HG02571 (cell line): ENCODE results near the gene MAP4K5.

Experiments
- ATAC-seq: cut with Tn5 transposase; IDR thresholded peaks from one replicate; pipeline ENCODE4 v1.9.1; 2021; ENCODE audit warnings: mild to moderate bottlenecking, moderate library complexity; ENCODE audit not compliant: unreplicated experiment

MAP4K5 gene

GRCh38 chr14:50479041-50479440, 53.3 kb downstream of the MAP4K5 start:
- no peak for ATAC-seq

GRCh38 chr14:50477760-50478159, 54.6 kb downstream of the MAP4K5 start:
- ATAC-seq = no peak

- ATAC-seq = no peak
Measured at GRCh38 chr14:50476134-50476533, 56.2 kb downstream of the MAP4K5 start.

DNA sequence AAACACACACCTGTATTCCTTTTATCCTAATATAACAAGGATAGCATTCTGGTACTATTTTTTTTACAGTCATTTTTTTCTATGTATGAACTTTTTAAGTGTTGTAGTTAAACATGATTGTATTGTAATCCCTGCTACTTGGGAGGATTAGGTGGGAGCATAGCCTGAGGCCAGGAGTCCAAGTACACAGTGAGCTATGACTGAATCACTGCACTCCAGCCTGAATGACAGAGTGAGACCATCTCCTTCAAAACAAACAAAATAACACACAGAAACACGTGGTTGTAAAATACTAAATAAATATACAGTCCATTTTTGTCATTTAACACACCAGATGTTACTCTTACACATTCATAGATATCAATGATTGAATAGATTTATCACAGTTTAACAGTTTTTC, 56.9 kb downstream of the MAP4K5 start:
- no peak for ATAC-seq

GRCh38 chr14:50471838-50472465, 60.4 kb downstream of the MAP4K5 start:
- ATAC-seq = no peak

DNA sequence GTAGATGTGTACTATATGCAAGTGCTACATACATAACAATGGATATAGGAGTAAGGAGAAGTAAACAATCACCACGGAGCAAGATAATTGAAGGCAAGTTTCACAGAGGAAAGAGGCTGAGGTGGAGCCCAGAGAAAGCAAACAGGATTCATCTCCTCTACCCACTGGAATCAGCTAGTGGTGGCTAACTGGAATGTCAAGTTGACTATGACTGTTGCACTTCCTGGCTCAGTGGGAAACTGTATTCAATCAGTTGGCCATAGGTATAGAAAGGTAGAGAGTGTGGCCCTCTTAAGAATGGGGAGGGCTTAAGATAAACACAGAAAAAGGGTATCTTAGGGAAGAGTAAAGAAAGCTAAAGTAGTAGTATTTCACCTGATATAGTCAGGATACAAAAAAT, 62.4 kb downstream of the MAP4K5 start:
- ATAC-seq = no peak

DNA sequence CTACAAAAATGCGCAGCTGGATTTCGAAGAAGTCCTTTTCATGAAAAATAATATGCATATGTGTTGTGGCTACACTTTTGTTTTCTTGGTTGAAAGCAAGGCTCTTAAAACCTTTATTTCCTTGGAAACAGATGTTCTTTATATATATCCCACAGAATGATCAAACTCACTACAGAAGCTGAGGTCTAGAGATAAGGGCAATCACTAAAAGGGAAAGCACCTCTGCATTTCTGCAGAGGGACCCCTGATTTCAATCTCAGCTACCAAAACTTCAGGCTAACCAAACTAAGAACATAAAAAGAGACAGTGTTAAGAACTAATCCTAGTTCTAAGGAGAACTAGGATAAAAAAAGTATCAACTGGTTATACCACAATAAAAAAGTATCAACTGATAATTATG, 70.3 kb downstream of the MAP4K5 start:
- no peak for ATAC-seq

DNA sequence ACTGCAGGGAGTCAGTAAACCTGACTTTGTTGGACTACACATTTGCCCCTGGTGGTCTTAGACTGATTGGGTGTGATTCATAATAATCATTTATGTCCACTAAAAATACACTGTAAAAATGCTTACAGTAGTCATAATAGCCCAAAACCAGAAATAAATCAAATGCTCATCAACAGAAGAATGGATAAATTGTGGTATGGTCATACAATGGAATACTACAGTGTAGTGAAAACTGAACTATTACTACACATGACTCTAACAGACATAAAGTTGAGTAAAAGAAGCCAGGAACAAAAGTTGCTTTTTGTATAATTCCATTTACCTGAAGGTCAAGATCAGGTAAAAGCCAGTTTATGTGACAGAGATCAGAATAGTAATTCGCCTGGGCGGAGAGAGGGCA, 78.5 kb downstream of the MAP4K5 start:
- ATAC-seq = no peak

DNA sequence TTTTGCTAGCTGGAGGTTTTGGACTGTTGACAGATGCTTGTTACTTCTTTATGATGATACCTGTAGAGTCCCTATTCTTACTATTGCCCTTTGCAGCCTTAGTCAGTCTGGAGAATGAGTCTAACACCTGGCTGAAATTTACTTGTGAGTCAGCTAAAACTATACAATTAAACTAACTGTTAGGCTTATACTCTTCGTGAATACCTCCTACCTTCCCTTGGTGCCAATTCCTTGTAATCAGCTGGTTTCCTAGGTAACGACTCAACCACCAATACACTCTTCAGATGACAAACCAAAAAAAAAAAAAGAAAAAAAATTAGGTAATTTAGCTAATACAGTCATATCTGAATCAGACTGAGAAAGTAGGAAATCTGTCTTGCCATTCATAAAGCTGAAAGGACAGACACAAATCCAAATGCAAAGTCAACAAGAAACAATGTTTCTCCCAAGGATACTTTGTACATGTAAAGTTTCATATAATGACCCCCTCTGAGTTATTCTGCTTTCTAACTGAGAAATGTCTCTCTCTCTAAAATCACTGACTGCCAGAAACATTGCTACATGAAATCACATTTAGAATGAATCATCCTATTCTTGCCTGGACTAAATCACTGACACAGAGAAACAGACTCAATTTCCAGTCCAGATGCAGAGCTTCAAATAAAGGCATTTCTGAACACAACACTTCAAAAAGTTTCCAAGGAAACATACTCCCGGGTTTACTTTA, 79.2 kb downstream of the MAP4K5 start:
- no peak for ATAC-seq

DNA sequence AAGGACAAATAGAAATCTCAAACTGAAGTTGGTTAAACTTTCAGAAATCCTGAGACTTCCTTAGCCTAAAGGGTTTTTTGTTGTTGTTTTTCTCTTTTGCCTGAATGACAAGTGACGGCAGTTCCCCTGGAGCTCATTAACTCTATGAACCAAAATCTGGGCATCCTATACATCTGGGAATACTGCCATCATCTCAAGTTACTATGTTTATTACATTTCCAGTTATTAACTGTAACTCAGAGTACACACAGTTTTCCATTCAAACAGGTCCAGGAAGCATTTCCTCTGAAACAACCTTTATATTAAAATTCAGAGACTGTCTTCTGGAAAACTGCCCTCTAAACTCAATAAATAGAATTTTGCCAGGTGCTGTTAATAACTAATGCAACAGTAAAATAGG, 80.1 kb downstream of the MAP4K5 start:
- no peak for ATAC-seq

GRCh38 chr14:50451854-50452253, 80.5 kb downstream of the MAP4K5 start:
- ATAC-seq = no peak

GRCh38 chr14:50447461-50447860, 84.9 kb downstream of the MAP4K5 start:
- ATAC-seq = no peak

GRCh38 chr14:50434528-50434927, 97.8 kb downstream of the MAP4K5 start:
- ATAC-seq = no peak

GRCh38 chr14:50432131-50432530, 100.2 kb downstream of the MAP4K5 start:
- ATAC-seq = no peak

- ATAC-seq = no peak
Measured at GRCh38 chr14:50425816-50426215, 106.6 kb downstream of the MAP4K5 start.

DNA sequence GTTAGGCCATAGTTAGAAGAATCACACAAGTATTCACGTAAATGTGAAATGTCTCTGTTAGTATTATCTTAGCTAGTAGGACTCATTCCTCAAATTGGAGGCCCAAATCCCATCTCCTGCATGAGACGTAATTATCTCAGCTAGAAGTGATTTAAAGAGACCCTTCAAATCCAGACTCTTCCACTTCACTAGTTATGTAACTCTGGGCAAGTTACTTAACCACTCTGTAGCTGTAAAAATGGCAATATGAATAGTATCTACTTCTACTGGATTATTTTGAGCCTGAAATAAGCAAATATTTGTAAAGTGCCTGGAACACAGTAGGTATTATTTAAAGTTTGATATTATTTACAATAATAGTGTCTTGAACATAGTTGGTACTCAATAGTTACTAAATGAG, 107.3 kb downstream of the MAP4K5 start:
- no peak for ATAC-seq

GRCh38 chr14:50423529-50423928, 108.8 kb downstream of the MAP4K5 start:
- ATAC-seq = no peak

- no peak for ATAC-seq
Measured at GRCh38 chr14:50421499-50421898, 110.9 kb downstream of the MAP4K5 start.

DNA sequence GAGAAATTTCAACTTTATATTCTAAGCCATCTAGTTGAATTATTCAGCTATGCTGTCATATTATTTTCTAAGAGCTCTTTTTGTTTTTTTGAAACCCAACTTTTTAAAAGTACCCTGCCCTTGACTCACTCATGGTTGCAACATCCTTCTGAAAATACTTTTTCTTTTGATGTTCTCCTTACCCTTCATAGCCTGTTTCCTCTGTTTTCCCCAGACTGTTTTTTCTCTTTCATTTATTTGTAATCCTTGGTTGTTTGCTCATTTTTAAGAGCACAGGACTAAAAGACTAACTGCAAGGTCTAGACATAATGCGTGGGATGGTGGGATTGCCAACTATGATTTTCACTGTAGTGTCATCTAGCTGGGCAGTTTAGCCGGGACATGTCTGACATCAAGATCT, 114.5 kb downstream of the MAP4K5 start:
- ATAC-seq = no peak

DNA sequence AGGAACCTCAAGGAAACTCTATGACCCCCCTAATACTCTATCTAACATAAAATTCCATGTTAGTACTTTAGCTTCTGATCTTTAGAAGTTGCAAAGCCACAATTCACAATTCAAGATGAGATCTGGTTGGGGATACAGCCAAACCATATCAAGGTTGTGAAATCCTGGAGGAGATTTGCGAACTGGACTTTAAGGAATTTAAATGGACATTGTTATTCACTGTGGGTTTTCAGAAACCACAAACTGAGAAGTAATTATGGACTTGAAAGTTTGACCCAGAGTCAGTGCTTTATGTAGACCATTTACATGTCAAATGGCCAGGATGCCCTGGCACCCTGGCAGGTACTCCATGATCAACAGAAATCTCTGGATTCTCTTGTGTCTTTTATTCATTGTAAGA, 121.4 kb downstream of the MAP4K5 start:
- ATAC-seq = no peak

DNA sequence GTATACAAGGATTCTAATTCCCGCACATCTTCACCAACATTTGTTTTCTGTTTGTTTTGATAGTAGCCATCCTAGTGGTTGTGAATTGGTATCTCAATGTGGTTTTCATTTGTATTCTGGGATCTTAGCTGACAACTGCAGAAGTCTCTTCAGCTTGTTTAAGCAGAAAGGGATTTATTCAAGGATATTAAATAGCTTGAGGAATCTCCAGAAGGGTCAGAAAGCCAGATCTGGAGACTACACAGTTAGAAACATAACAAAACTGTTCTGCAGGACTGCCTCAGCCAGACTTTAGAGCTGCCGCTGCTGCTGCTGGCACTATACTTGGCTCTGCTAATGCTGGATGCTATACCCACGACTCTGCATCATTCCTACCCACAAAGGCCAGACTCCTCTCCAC, 122.3 kb downstream of the MAP4K5 start:
- no peak for ATAC-seq

DNA sequence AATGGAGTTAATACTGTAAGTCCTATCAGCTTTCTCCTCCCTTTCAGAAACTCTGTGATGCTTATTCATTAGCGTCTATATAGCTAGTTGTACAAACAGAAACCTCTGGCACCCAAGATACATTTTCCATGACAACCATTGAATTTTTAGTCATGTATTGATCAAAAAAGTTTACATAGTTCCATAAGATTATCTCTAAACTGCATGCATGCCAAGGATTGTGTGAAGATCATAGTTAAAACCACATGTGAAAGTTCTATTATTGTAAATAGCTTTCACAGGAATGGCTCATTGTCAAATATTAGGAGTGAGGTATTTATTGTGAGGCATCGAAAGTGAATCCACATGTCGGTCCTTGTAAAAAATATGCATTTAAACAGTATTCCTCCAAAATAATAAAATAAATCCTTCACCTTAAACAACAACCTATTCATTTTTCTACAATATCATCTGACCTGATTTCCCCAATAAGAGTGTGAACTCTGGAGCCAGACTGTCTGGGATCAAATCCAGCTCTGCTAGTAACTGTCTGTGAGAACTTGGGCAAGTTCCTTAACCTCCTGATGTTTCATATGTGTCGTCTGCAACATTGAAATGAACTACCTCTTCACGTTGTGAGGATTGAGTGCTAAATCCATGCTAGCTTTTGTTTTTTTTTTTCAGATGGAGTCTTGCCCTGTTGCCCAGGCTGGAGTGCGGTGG, 125.1 kb downstream of the MAP4K5 start:
- ATAC-seq = no peak
